ENCODE data around the gene ADA. TPM values are rescaled to one million over a fixed set of nuclear protein-coding genes. Genes with fewer than 3 reads are reported as not detected.

The ADA gene
- total and polyA plus RNA-seq, 2 of the 4 experiments (the other 2 are of a cell fraction), result 8.1 to 11.0 TPM

DNA sequence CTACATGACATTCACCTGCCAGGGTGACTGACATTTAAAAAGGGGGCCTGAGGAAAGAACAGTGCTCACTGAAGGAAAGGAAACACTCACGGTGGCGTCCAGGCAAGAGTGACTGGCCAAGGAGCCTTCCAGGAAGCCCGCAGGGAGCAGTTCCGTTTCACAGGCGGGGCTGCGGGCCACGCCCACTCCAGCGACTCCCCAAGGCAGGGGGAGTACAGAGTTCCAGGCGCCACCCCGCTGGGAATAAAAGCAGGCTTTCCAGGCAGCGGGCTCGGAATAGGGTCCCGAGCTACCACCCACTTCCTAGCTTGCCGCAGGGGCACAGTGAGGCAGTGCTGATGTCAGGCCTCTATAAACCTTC lies 34.9 kb downstream of the ADA start:
- ATAC-seq (ENCODE audit: low read depth) (no peak), DNase-seq (no peak)
- H4K20me1 ChIP-seq (ENCODE audit: insufficient read depth, low read length), result peaks cover 6% of the 10 kb centered on the region; the same call in 1 of the 2 replicates
- in situ Hi-C loops (cut with MboI; ENCODE audit: low sequenced_read_pairs) (loop anchor here (10.0 kb wide), 1 partner anchor 142 kb away; the partner anchor contains the start of gene TTPAL), dilution Hi-C loops (cut with HindIII; ENCODE audit: low sequenced_read_pairs, unreplicated experiment) (no loop called here), intact Hi-C loops (cut with micrococcal nuclease) (no loop called here)
- no peak overlapping the region for H3K18ac ChIP-seq (ENCODE audit: low read depth, low read length)
- H3K56ac ChIP-seq (ENCODE audit: extremely low read depth, insufficient read depth, low read length), result no peak overlapping the region
- no peak overlapping the region for H2AK5ac ChIP-seq (ENCODE audit: low read depth, low read length)
- no peak overlapping the region for H3K4ac ChIP-seq (ENCODE audit: low read depth, low read length)
- no peak overlapping the region for H4K5ac ChIP-seq (ENCODE audit: low read depth, low read length)
- H4K91ac ChIP-seq (ENCODE audit: insufficient read depth, low read depth, low read length), result no peak overlapping the region
- H2BK20ac ChIP-seq (ENCODE audit: low read depth, low read length), result no peak overlapping the region
- peaks cover 49% of the 10 kb centered on the region for H3K36me3 ChIP-seq (ENCODE audit: control insufficient read depth, insufficient read depth, low read length)
- H3K9me3 ChIP-seq (ENCODE audit: control insufficient read depth, insufficient read depth, low read length), result no peaks in the 10 kb centered on the region
- ChIA-PET POLR2A (ENCODE audit: unreplicated experiment) (no interaction called here), CTCF (interaction anchor here (1.1 kb wide), 1 partner anchor 13 kb away, joined by 3 read pairs; no protein-coding TSS in a partner anchor)
- no peaks in the 10 kb centered on the region for H3K4me1 ChIP-seq (ENCODE audit: control insufficient read depth, insufficient read depth, low read length)
- no peak overlapping the region for H2BK15ac ChIP-seq (ENCODE audit: low read depth, low read length)
- no peak overlapping the region for H3K9ac ChIP-seq (ENCODE audit: low read depth, low read length)
- no peak overlapping the region for H2AFZ ChIP-seq (replicated peaks; ENCODE audit: low read length, poor library complexity)
- peaks cover 2 to 20% of the 10 kb centered on the region in 2 experiments; a peak in 2 of 4 replicates for H3K79me1 ChIP-seq (ENCODE audit: low read depth in 1 of 2, low read length in 2 of 2)
- 86% methylated on average over 2 of the region's 14 CpGs; no CpG with 5 or more reads in 1 of the 2 experiments for WGBS, 2 experiments (ENCODE audit: extremely low coverage in 2 of 2, insufficient read length in 1 of 2)
- no peak overlapping the region for H2AK9ac ChIP-seq (replicated peaks; ENCODE audit: low read depth, low read length, poor library complexity)
- H4K8ac ChIP-seq (ENCODE audit: low read depth in 2 of 2, low read length in 2 of 2), result no peak overlapping the region
- H2BK5ac ChIP-seq (ENCODE audit: low read depth, low read length, poor library complexity, severe bottlenecking), result no peak overlapping the region
- H3K27ac ChIP-seq (ENCODE audit: insufficient read depth, low read length), result no peak overlapping the region
- BruUV-seq (replicated peaks), result no TSS peak
- no peak overlapping the region for H3K4me2 ChIP-seq (ENCODE audit: low read depth, low read length)
- no peaks in the 10 kb centered on the region for H3K27me3 ChIP-seq (ENCODE audit: control insufficient read depth, insufficient read depth, low read length)
- no peak overlapping the region for H3K14ac ChIP-seq (replicated peaks; ENCODE audit: low read depth, low read length)
- no peak overlapping the region for H2BK120ac ChIP-seq (ENCODE audit: low read depth, low read length)
- H3K4me3 ChIP-seq (ENCODE audit: insufficient read depth, low read depth, low read length), result no peak overlapping the region
- H3K23ac ChIP-seq (ENCODE audit: low read depth, low read length), result no peak overlapping the region
- TF ChIP-seq FOS (IDR thresholded peaks at IDR 0.05; ENCODE audit: low read depth, low read length), result no peak
- no peak for TF ChIP-seq RFX5 (IDR thresholded peaks at IDR 0.05; ENCODE audit: low read depth, low read length)
- no peak for TF ChIP-seq RCOR1 (IDR thresholded peaks at IDR 0.05; ENCODE audit: insufficient replicate concordance, low read length)
- no peak for TF ChIP-seq NFE2L2 (IDR thresholded peaks at IDR 0.05; ENCODE audit: low read depth, low read length)
- TF ChIP-seq, protein P1, sequence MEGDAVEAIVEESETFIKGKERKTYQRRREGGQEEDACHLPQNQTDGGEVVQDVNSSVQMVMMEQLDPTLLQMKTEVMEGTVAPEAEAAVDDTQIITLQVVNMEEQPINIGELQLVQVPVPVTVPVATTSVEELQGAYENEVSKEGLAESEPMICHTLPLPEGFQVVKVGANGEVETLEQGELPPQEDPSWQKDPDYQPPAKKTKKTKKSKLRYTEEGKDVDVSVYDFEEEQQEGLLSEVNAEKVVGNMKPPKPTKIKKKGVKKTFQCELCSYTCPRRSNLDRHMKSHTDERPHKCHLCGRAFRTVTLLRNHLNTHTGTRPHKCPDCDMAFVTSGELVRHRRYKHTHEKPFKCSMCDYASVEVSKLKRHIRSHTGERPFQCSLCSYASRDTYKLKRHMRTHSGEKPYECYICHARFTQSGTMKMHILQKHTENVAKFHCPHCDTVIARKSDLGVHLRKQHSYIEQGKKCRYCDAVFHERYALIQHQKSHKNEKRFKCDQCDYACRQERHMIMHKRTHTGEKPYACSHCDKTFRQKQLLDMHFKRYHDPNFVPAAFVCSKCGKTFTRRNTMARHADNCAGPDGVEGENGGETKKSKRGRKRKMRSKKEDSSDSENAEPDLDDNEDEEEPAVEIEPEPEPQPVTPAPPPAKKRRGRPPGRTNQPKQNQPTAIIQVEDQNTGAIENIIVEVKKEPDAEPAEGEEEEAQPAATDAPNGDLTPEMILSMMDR (conservative IDR thresholded peaks at IDR 0.05; ENCODE audit: low read depth, low read length), result no peak
- TF ChIP-seq MXI1 (IDR thresholded peaks at IDR 0.05; ENCODE audit: borderline replicate concordance, low read depth, low read length), result no peak
- TF ChIP-seq RAD21 (IDR thresholded peaks at IDR 0.05; ENCODE audit: low read length), result no peak
- no peak for TF ChIP-seq POLR2A (IDR thresholded peaks at IDR 0.05; ENCODE audit: low read depth, low read length)
- TF ChIP-seq MAZ (IDR thresholded peaks at IDR 0.05; ENCODE audit: borderline replicate concordance, low read depth, low read length), result no peak
- no peak for TF ChIP-seq CEBPB (IDR thresholded peaks at IDR 0.05; ENCODE audit: low read depth, low read length)
- TF ChIP-seq SMC3 (IDR thresholded peaks at IDR 0.05; ENCODE audit: low read depth, low read length), result no peak
- TF ChIP-seq CHD1 (IDR thresholded peaks at IDR 0.05; ENCODE audit: low read depth, low read length), result no peak
- TF ChIP-seq MAFK (IDR thresholded peaks at IDR 0.05; ENCODE audit: low read depth, low read length), result no peak
- TF ChIP-seq, protein P2, sequence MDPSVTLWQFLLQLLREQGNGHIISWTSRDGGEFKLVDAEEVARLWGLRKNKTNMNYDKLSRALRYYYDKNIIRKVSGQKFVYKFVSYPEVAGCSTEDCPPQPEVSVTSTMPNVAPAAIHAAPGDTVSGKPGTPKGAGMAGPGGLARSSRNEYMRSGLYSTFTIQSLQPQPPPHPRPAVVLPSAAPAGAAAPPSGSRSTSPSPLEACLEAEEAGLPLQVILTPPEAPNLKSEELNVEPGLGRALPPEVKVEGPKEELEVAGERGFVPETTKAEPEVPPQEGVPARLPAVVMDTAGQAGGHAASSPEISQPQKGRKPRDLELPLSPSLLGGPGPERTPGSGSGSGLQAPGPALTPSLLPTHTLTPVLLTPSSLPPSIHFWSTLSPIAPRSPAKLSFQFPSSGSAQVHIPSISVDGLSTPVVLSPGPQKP (IDR thresholded peaks at IDR 0.05; ENCODE audit: borderline replicate concordance, low read depth, low read length), result no peak
- TF ChIP-seq, protein P3, sequence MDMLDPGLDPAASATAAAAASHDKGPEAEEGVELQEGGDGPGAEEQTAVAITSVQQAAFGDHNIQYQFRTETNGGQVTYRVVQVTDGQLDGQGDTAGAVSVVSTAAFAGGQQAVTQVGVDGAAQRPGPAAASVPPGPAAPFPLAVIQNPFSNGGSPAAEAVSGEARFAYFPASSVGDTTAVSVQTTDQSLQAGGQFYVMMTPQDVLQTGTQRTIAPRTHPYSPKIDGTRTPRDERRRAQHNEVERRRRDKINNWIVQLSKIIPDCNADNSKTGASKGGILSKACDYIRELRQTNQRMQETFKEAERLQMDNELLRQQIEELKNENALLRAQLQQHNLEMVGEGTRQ (IDR thresholded peaks at IDR 0.05; ENCODE audit: low read depth, low read length), result no peak
- no peak for TF ChIP-seq BHLHE40 (IDR thresholded peaks at IDR 0.05; ENCODE audit: low read depth, low read length)
- no peaks in the 10 kb centered on the region for H3K9me1 ChIP-seq (ENCODE audit: insufficient read depth, low read length)
